ENCODE results near the gene WDR83.
"Not testable (repeated sequence)": the region's sequence is repeated elsewhere in the genome, so short reads cannot be mapped to it uniquely, and the experiment has no call there.

Gene WDR83
- 5.1 to 13.5 reads per million in 2 donors for total RNA-seq

GRCh38 chr19:12666265-12667048 lies at the start of gene WDR83, which contains the start of gene MAN2B1:
Gene WDR83 (plus strand): TSS chr19:12666807. CDS start chr19:12669791, 2,984 bp downstream.
Gene MAN2B1 (minus strand): TSS chr19:12666742. CDS start chr19:12666701, 41 bp downstream.
- DNase-seq, result peak; percentile 78

GRCh38 chr19:12617646-12618045 lies 49.0 kb upstream of the WDR83 start:
- DNase-seq, result no peak

GRCh38 chr19:12621253-12622024 lies 45.2 kb upstream of the WDR83 start:
- DNase-seq, result not testable (repeated sequence)

GRCh38 chr19:12623361-12624031 lies 43.1 kb upstream of the WDR83 start:
- no peak for DNase-seq

GRCh38 chr19:12626958-12627357 lies 39.6 kb upstream of the WDR83 start:
- DNase-seq, result no peak

GRCh38 chr19:12628040-12629022 lies 38.3 kb upstream of the WDR83 start:
- no peak for DNase-seq

GRCh38 chr19:12629215-12629614 lies 37.4 kb upstream of the WDR83 start:
- no peak for DNase-seq

GRCh38 chr19:12636631-12637030 lies 30.0 kb upstream of the WDR83 start:
- no peak for DNase-seq

GRCh38 chr19:12638611-12639182 lies 27.9 kb upstream of the WDR83 start:
- DNase-seq, result no peak

- DNase-seq, result peak; percentile 75
Observed at GRCh38 chr19:12639901-12640613, 26.6 kb upstream of the WDR83 start.

- no peak for DNase-seq
Observed at GRCh38 chr19:12641456-12641855, 25.2 kb upstream of the WDR83 start.

- DNase-seq, result no peak
Observed at GRCh38 chr19:12642506-12642905, 24.1 kb upstream of the WDR83 start.

GRCh38 chr19:12643716-12644115 lies 22.9 kb upstream of the WDR83 start:
- not testable (repeated sequence) for DNase-seq

GRCh38 chr19:12646551-12646950 lies 20.1 kb upstream of the WDR83 start:
- no peak for DNase-seq

- no peak for DNase-seq
Observed at GRCh38 chr19:12647047-12647446, 19.6 kb upstream of the WDR83 start.

GRCh38 chr19:12647490-12648071 lies 19.0 kb upstream of the WDR83 start:
- no peak for DNase-seq

- DNase-seq, result no peak
Observed at GRCh38 chr19:12648088-12648487, 18.5 kb upstream of the WDR83 start.

- DNase-seq, result no peak
Observed at GRCh38 chr19:12649941-12650340, 16.7 kb upstream of the WDR83 start.

GRCh38 chr19:12652219-12652618 lies 14.4 kb upstream of the WDR83 start:
- no peak for DNase-seq

- no peak for DNase-seq
Observed at GRCh38 chr19:12655546-12655945, 11.1 kb upstream of the WDR83 start.

Measured in T-helper 9 cell (primary cell).